Activated CD4-positive, alpha-beta T cell treated with anti-CD3 and anti-CD28 coated beads for 36 hours (primary cell): ENCODE data around the gene CCDC185. TPM values are rescaled to one million over a fixed set of nuclear protein-coding genes. Genes with fewer than 3 reads are reported as not detected.

Experiments
- ATAC-seq: fragments of 200-7000 bp; cut with Tn5 transposase; one replicate; pipeline ENCODE4 v1.10.0; 2021; ENCODE audit warnings: mild to moderate bottlenecking, moderate library complexity
- CTCF ChIA-PET: fragments of 350-600 bp; sonication (Branson Sonifier 250); formaldehyde crosslinking; loops from one replicate; lab custom pipeline; 2021; ENCODE audit warnings: antibody characterized with exemption; lab: Charles Lee
- POLR2A ChIA-PET: fragments of 350-600 bp; sonication (Branson Sonifier 250); formaldehyde crosslinking; loops from one replicate; lab custom pipeline; 2021; ENCODE audit warnings: antibody characterized with exemption, inconsistent platforms; lab: Charles Lee
- DNase-seq: peaks from one replicate; pipeline ENCODE4 v3.0.0-alpha.2; 2020
- H3K27ac Mint-ChIP-seq: one replicate; pipeline ENCODE4 v1.8.0; 2021; ENCODE audit warnings: mixed read lengths
- H3K27me3 Mint-ChIP-seq: one replicate; pipeline ENCODE4 v1.8.0; 2021; ENCODE audit warnings: mixed read lengths
- H3K36me3 Mint-ChIP-seq: one replicate; pipeline ENCODE4 v1.8.0; 2021; ENCODE audit warnings: low read depth, mixed read lengths
- H3K4me1 Mint-ChIP-seq: one replicate; pipeline ENCODE4 v1.8.0; 2021; ENCODE audit warnings: mixed read lengths
- H3K4me3 Mint-ChIP-seq: one replicate; pipeline ENCODE4 v1.8.0; 2021; ENCODE audit warnings: mild to moderate bottlenecking, moderate library complexity, mixed read lengths
- H3K9me3 Mint-ChIP-seq: one replicate; pipeline ENCODE4 v1.8.0; 2021; ENCODE audit warnings: low read depth, mixed read lengths
- intact Hi-C, 2 experiments: fragments of 100-400 bp; cut with DNase I in 1 of 2; cut with micrococcal nuclease in 1 of 2; formaldehyde crosslinking; loops; one replicate each; pipeline versions ENCODE4 v1.14.2 to v1.15.1; 2022 to 2024; cut with DNase I, micrococcal nuclease
- total RNA-seq, 2 experiments: library from RNA; stranded (reverse); gene quantifications; one replicate each; pipeline ENCODE4 v1.2.3, GENCODE V29; 2021

CCDC185 gene
- not detected for total RNA-seq

DNA sequence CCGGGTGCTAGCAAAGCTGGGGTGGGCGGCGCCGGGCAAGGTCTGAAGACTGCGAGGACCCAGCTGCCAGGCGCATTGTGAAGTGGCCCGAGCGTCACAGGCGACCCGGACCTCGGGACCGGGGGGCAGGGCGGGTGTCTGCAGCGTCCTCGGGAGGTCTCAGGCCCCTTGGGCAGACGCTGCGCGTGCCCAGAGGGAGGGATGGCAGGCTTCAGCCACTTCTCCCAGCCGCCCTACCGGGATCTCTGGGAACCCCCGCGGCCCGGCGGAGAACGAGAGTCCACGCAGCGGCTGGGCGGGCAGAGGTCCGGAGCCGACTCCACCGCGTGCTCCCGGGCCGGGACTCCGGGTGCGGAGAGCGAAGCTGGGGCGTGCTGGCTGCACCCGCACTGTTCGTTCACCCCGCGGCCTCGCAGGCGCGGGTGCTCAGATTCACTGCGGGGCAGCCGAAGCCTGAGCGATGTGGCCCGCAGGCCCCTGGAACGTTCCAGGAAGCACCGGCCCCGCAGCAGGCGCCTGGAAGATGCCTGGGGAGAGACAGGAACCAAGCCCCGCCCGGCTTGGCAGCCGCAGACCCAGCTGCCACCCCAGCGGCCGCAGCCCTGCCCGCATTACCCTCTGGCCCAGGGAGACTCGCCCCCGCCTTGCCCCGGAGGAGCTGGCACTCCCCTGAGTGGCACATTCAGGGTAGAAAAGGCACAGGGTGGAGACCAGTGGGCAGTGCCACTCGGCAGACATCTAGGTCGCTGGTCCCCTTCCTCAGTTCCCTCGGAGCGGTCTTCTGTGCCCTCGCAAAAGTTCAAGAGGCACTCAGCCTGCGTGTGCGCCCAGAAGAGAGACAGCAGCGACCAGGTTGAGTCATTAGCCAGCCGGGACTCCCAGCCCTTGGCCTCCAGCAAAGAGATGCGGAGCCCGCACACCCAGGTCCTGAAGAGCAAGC is at the start of gene CCDC185:
TSS of gene CCDC185 (plus strand) at position 141 of the 940 bp plus-strand sequence. CDS start at position 202, 61 bp downstream.
- Mint-ChIP-seq H3K36me3 (no peaks in the 10 kb centered on the region), H3K27ac (no peak within 1 kb of the TSS), H3K9me3 (no peaks in the 10 kb centered on the region), H3K4me3 (no peak within 1 kb of the TSS), H3K27me3 (peaks cover 25% of the 10 kb centered on the region), H3K4me1 (peaks cover 2% of the 10 kb centered on the region)
- peak; percentile 11 for DNase-seq
- intact Hi-C loops = no loop called here
- CTCF ChIA-PET = no interaction called here
- POLR2A ChIA-PET = no interaction called here
- ATAC-seq = peak; percentile 23

- DNase-seq = no peak
- H3K4me1 Mint-ChIP-seq = no peaks in the 10 kb centered on the region
- POLR2A ChIA-PET = no interaction called here
- no peak for ATAC-seq
- no peaks in the 10 kb centered on the region for H3K27me3 Mint-ChIP-seq
- H3K36me3 Mint-ChIP-seq = no peaks in the 10 kb centered on the region
- no peak overlapping the region for H3K27ac Mint-ChIP-seq
- H3K4me3 Mint-ChIP-seq = no peak overlapping the region
- CTCF ChIA-PET = interaction anchor here (1.2 kb wide), 1 partner anchor 220 kb away, joined by 4 read pairs; no protein-coding TSS in a partner anchor
- intact Hi-C loops = no loop called here
- H3K9me3 Mint-ChIP-seq = no peaks in the 10 kb centered on the region
These were observed 49.5 kb upstream of the CCDC185 start for GRCh38 chr1:223343692-223344091.

- ChIA-PET POLR2A (no interaction called here), CTCF (interaction anchor here (1.2 kb wide), 1 partner anchor 220 kb away, joined by 4 read pairs; no protein-coding TSS in a partner anchor)
- Mint-ChIP-seq H3K36me3 (no peaks in the 10 kb centered on the region), H3K4me3 (no peak overlapping the region), H3K27ac (no peak overlapping the region), H3K9me3 (no peaks in the 10 kb centered on the region), H3K4me1 (no peaks in the 10 kb centered on the region), H3K27me3 (no peaks in the 10 kb centered on the region)
- DNase-seq (no peak), ATAC-seq (no peak)
- intact Hi-C loops = no loop called here
These were observed 48.7 kb upstream of the CCDC185 start for GRCh38 chr1:223344491-223344890.

- ChIA-PET CTCF (no interaction called here), POLR2A (no interaction called here)
- Mint-ChIP-seq H3K9me3 (no peaks in the 10 kb centered on the region), H3K36me3 (no peaks in the 10 kb centered on the region), H3K4me3 (no peak overlapping the region), H3K4me1 (no peaks in the 10 kb centered on the region), H3K27me3 (no peaks in the 10 kb centered on the region), H3K27ac (no peak overlapping the region)
- ATAC-seq = no peak
- intact Hi-C loops = no loop called here
- no peak for DNase-seq
These were observed 47.5 kb upstream of the CCDC185 start for GRCh38 chr1:223345720-223346119.

- DNase-seq = no peak
- ChIA-PET POLR2A (no interaction called here), CTCF (no interaction called here)
- Mint-ChIP-seq H3K36me3 (no peaks in the 10 kb centered on the region), H3K4me1 (no peaks in the 10 kb centered on the region), H3K27ac (no peak overlapping the region), H3K9me3 (no peaks in the 10 kb centered on the region), H3K4me3 (no peak overlapping the region), H3K27me3 (no peaks in the 10 kb centered on the region)
- ATAC-seq = no peak
- intact Hi-C loops = no loop called here
These were observed 46.9 kb upstream of the CCDC185 start for GRCh38 chr1:223346311-223346710.

GRCh38 chr1:223347583-223347982 is 45.6 kb upstream of the CCDC185 start:
- Mint-ChIP-seq H3K4me1 (no peaks in the 10 kb centered on the region), H3K36me3 (no peaks in the 10 kb centered on the region), H3K4me3 (no peak overlapping the region), H3K27ac (no peak overlapping the region), H3K9me3 (no peaks in the 10 kb centered on the region), H3K27me3 (no peaks in the 10 kb centered on the region)
- intact Hi-C loops = no loop called here
- ATAC-seq = no peak
- DNase-seq = no peak
- POLR2A ChIA-PET = no interaction called here
- CTCF ChIA-PET = interaction anchor here (1.7 kb wide), 1 partner anchor 16 kb away, joined by 5 read pairs; the partner anchor contains the start of gene SUSD4

- no peaks in the 10 kb centered on the region for H3K27me3 Mint-ChIP-seq
- no peak overlapping the region for H3K27ac Mint-ChIP-seq
- ChIA-PET POLR2A (no interaction called here), CTCF (interaction anchor here (0.5 to 1.7 kb wide), 3 partner anchors 16 to 361 kb away, joined by 3 to 5 read pairs (median 3); partner anchors contain the start of gene SUSD4)
- intact Hi-C loops = no loop called here
- H3K9me3 Mint-ChIP-seq = no peaks in the 10 kb centered on the region
- no peaks in the 10 kb centered on the region for H3K36me3 Mint-ChIP-seq
- H3K4me3 Mint-ChIP-seq = no peak overlapping the region
- no peaks in the 10 kb centered on the region for H3K4me1 Mint-ChIP-seq
- ATAC-seq (no peak), DNase-seq (no peak)
These were observed 44.8 kb upstream of the CCDC185 start for GRCh38 chr1:223348439-223348838.

DNA sequence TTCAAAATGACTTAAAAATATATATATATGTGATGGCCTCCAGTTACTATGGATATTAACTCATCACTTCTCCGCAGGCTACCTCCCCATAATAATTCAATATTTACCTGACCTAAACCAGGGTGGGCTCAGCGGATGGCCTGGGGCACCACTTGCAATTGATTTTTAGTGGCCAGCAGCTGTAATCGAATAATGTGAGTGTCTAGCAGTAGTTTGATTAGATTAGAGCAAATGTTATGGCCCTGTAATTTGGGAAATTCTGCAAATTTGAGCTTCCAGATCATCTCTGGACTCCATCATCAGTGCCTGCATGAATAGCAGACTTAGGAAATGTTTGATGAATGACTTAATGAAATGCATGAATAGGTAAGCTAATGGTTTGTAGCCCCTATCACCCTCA is 44.0 kb upstream of the CCDC185 start:
- DNase-seq (no peak), ATAC-seq (no peak)
- H3K36me3 Mint-ChIP-seq = no peaks in the 10 kb centered on the region
- ChIA-PET CTCF (interaction anchor here (0.5 to 1.4 kb wide), 3 partner anchors 9 to 360 kb away, joined by 3 read pairs; no protein-coding TSS in a partner anchor), POLR2A (no interaction called here)
- H3K4me1 Mint-ChIP-seq = no peaks in the 10 kb centered on the region
- H3K9me3 Mint-ChIP-seq = no peaks in the 10 kb centered on the region
- intact Hi-C loops = no loop called here
- no peak overlapping the region for H3K27ac Mint-ChIP-seq
- no peaks in the 10 kb centered on the region for H3K27me3 Mint-ChIP-seq
- no peak overlapping the region for H3K4me3 Mint-ChIP-seq

GRCh38 chr1:223350361-223350908 is 42.8 kb upstream of the CCDC185 start:
- H3K27ac Mint-ChIP-seq = no peak overlapping the region
- no peak for ATAC-seq
- DNase-seq = no peak
- no peaks in the 10 kb centered on the region for H3K27me3 Mint-ChIP-seq
- ChIA-PET CTCF (interaction anchor here (1.1 kb wide), 2 partner anchors 29 to 207 kb away, joined by 3 to 4 read pairs; partner anchors contain the start of gene TLR5), POLR2A (no interaction called here)
- no peaks in the 10 kb centered on the region for H3K9me3 Mint-ChIP-seq
- no peak overlapping the region for H3K4me3 Mint-ChIP-seq
- no peaks in the 10 kb centered on the region for H3K4me1 Mint-ChIP-seq
- intact Hi-C loops = no loop called here
- no peaks in the 10 kb centered on the region for H3K36me3 Mint-ChIP-seq

GRCh38 chr1:223352944-223353343 is 40.3 kb upstream of the CCDC185 start:
- H3K36me3 Mint-ChIP-seq = no peaks in the 10 kb centered on the region
- intact Hi-C loops = no loop called here
- CTCF ChIA-PET = interaction anchor here (1.6 kb wide), 1 partner anchor 9 kb away, joined by 3 read pairs; no protein-coding TSS in a partner anchor

GRCh38 chr1:223353939-223354338 is 39.3 kb upstream of the CCDC185 start:
- CTCF ChIA-PET = interaction anchor here (1.1 kb wide), 1 partner anchor 220 kb away, joined by 6 read pairs; no protein-coding TSS in a partner anchor
- DNase-seq = no peak
- H3K36me3 Mint-ChIP-seq = no peaks in the 10 kb centered on the region
- no peaks in the 10 kb centered on the region for H3K9me3 Mint-ChIP-seq
- ATAC-seq = no peak
- intact Hi-C loops = no loop called here
- no peaks in the 10 kb centered on the region for H3K4me1 Mint-ChIP-seq
- no peaks in the 10 kb centered on the region for H3K27me3 Mint-ChIP-seq
- H3K27ac Mint-ChIP-seq = no peak overlapping the region
- no peak overlapping the region for H3K4me3 Mint-ChIP-seq
- POLR2A ChIA-PET = no interaction called here

More at GRCh38 chr1:223352944-223353343, 40.3 kb upstream of the CCDC185 start:
- DNase-seq (no peak), ATAC-seq (no peak)
- Mint-ChIP-seq H3K27ac (no peak overlapping the region), H3K4me1 (no peaks in the 10 kb centered on the region), H3K4me3 (no peak overlapping the region), H3K27me3 (no peaks in the 10 kb centered on the region), H3K9me3 (no peaks in the 10 kb centered on the region)
- POLR2A ChIA-PET = no interaction called here
